Heart left ventricle (tissue), 13 donors: ENCODE measurements around the gene SLC9A3.

Experiments
- POLR2A ChIP-seq, 2 donors: fragments of 450-650 bp; IDR thresholded peaks; one replicate each; pipeline ENCODE4 v1.6.1; 2017; ENCODE audit warnings: antibody characterized with exemption in 2 of 2, mild to moderate bottlenecking in 2 of 2, moderate library complexity in 2 of 2
- TF ChIP-seq, protein P1 (sequence below), 12 donors: fragments of 200-600 bp; sonication (generic) in 4 of 12; IDR thresholded peaks; one replicate each; pipeline versions ENCODE4 v1.5.0 to v1.8.0; 2018 to 2022; ENCODE audit warnings: antibody characterized with exemption in 12 of 12, mild to moderate bottlenecking in 5 of 12
- donor health status: ischemic (EF 13 %, LVEDD 7.1; RV severe dilation, severe dysfunction).
- donor health status: DM: no; HTN: yes; CAD: no.
- donor health status: DM: no; HTN: no; CAD: no.
- donor health status: ischemic (EF 25% LVEDD 6.9; RV normal size, moderate dysfunction).
- donor health status: ischemic (EF 25% LVEDD 5.7; RV mildly dilated, moderate dysfunction).
- donor health status: ischemic (EF 35%, LVEDD 5.7; RV mildly dilated, moderate dysfunction).
- donor health status: nonischemic (EF 11% LVEDD 7.7; RV severe dilation, severe dysfunction).
- donor health status: DM: yes; HTN: yes; CAD: no.
- donor health status: PGD.
- donor health status: ischemic (EF 29% LVEDD 5.4; RV normal size, mild dysfunction).
- donor health status: nonischemic (EF 23%, LVEDD 6.1; RV moderate dilation, normal function).

DNA sequence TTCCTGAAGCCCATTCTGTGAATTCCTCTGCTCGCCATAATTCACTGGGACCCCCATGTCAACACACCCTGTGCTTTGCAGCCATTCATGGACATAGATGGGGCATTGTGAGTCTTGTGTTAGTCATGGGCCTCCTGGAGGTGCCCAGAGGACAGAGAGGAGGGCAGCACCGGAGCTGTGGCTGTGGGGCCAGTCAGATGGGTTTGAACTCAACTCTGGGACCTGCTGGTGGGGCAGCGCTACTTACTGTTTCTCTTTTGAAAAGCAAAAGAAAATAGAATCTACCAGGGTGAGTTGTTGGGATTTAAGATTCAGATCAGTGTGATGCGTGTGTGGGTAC, 92.6 kb downstream of the SLC9A3 start:
- TF ChIP-seq, protein P1, sequence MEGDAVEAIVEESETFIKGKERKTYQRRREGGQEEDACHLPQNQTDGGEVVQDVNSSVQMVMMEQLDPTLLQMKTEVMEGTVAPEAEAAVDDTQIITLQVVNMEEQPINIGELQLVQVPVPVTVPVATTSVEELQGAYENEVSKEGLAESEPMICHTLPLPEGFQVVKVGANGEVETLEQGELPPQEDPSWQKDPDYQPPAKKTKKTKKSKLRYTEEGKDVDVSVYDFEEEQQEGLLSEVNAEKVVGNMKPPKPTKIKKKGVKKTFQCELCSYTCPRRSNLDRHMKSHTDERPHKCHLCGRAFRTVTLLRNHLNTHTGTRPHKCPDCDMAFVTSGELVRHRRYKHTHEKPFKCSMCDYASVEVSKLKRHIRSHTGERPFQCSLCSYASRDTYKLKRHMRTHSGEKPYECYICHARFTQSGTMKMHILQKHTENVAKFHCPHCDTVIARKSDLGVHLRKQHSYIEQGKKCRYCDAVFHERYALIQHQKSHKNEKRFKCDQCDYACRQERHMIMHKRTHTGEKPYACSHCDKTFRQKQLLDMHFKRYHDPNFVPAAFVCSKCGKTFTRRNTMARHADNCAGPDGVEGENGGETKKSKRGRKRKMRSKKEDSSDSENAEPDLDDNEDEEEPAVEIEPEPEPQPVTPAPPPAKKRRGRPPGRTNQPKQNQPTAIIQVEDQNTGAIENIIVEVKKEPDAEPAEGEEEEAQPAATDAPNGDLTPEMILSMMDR (IDR thresholded peaks at IDR 0.05), result no peak
- no peak for TF ChIP-seq POLR2A (IDR thresholded peaks at IDR 0.05)
